Uterus (tissue), 2 donors: ENCODE data around the gene TRPC4AP.

ENCODE experiments used
- CTCF ChIP-seq, 4 experiments: fragments of 200-600 bp in 2 of 4; fragments of 450-650 bp in 2 of 4; sonication (generic) in 2 of 4; IDR thresholded peaks; one replicate each; pipeline ENCODE4 v1.5.1; 2016 to 2019; ENCODE audit warnings: antibody characterized with exemption in 4 of 4, mild to moderate bottlenecking in 2 of 4, moderate library complexity in 1 of 4
- POLR2A ChIP-seq, 2 donors: fragments of 450-650 bp; IDR thresholded peaks; one replicate each; pipeline ENCODE4 v1.6.1; 2016; ENCODE audit warnings: antibody characterized with exemption in 2 of 2, mild to moderate bottlenecking in 1 of 2, moderate library complexity in 1 of 2

- TF ChIP-seq CTCF (IDR thresholded peaks at IDR 0.05) (no peak), POLR2A (IDR thresholded peaks at IDR 0.05) (no peak)
These were observed 90.8 kb downstream of the TRPC4AP start for GRCh38 chr20:35001596-35002362.
